Measurements from ENCODE around the gene TAGLN.

The TAGLN gene

GRCh38 chr11:117218133-117218915 is 19.2 kb downstream of the TAGLN start:
- no peak for DNase-seq (ENCODE audit: low read depth, low spot score)
- TF ChIP-seq, protein P1, sequence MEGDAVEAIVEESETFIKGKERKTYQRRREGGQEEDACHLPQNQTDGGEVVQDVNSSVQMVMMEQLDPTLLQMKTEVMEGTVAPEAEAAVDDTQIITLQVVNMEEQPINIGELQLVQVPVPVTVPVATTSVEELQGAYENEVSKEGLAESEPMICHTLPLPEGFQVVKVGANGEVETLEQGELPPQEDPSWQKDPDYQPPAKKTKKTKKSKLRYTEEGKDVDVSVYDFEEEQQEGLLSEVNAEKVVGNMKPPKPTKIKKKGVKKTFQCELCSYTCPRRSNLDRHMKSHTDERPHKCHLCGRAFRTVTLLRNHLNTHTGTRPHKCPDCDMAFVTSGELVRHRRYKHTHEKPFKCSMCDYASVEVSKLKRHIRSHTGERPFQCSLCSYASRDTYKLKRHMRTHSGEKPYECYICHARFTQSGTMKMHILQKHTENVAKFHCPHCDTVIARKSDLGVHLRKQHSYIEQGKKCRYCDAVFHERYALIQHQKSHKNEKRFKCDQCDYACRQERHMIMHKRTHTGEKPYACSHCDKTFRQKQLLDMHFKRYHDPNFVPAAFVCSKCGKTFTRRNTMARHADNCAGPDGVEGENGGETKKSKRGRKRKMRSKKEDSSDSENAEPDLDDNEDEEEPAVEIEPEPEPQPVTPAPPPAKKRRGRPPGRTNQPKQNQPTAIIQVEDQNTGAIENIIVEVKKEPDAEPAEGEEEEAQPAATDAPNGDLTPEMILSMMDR (IDR thresholded peaks at IDR 0.05; ENCODE audit: low read depth, low read length): no peak
- no peak overlapping the region for H3K4me3 ChIP-seq (ENCODE audit: low read depth, low read length)
- in situ Hi-C loops (cut with HindIII; ENCODE audit: low sequenced_read_pairs): no loop called here

GRCh38 chr11:117219001-117219400 is 19.8 kb downstream of the TAGLN start:
- in situ Hi-C loops (cut with HindIII; ENCODE audit: low sequenced_read_pairs): no loop called here
- TF ChIP-seq, protein P1 (IDR thresholded peaks at IDR 0.05; ENCODE audit: low read depth, low read length): no peak
- no peak overlapping the region for H3K4me3 ChIP-seq (ENCODE audit: low read depth, low read length)
- DNase-seq (ENCODE audit: low read depth, low spot score): no peak

- no peak for DNase-seq (ENCODE audit: low read depth, low spot score)
- in situ Hi-C loops (cut with HindIII; ENCODE audit: low sequenced_read_pairs): no loop called here
- H3K4me3 ChIP-seq (ENCODE audit: low read depth, low read length): no peak overlapping the region
- TF ChIP-seq, protein P1 (IDR thresholded peaks at IDR 0.05; ENCODE audit: low read depth, low read length): no peak
Measured at GRCh38 chr11:117219455-117219854, 20.3 kb downstream of the TAGLN start.

DNA sequence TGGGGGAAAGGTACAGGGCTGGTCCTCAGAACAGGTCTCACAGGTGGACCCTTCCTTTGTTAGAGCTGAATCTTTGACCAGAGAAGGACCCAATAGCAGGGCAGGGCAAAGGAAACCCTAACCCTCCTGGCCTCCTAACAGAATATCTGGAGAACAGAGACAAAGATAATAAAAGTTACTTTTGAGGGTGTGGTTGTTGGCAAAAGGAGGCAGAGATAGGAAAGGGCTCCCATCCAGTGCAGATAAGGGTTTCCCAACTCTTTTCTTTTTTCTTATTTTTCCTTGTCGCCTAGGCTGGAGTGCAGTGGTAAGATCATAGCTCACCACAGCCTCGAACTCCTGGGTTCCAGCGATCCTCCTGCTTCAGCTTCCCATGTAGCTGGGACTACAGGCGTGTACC is 20.8 kb downstream of the TAGLN start:
- TF ChIP-seq, protein P1 (IDR thresholded peaks at IDR 0.05; ENCODE audit: low read depth, low read length): no peak
- H3K4me3 ChIP-seq (ENCODE audit: low read depth, low read length): no peak overlapping the region
- in situ Hi-C loops (cut with HindIII; ENCODE audit: low sequenced_read_pairs): no loop called here
- no peak for DNase-seq (ENCODE audit: low read depth, low spot score)

- TF ChIP-seq, protein P1 (IDR thresholded peaks at IDR 0.05; ENCODE audit: low read depth, low read length): no peak
- in situ Hi-C loops (cut with HindIII; ENCODE audit: low sequenced_read_pairs): no loop called here
- H3K4me3 ChIP-seq (ENCODE audit: low read depth, low read length): no peak overlapping the region
- no peak for DNase-seq (ENCODE audit: low read depth, low spot score)
Measured at GRCh38 chr11:117220568-117220967, 21.4 kb downstream of the TAGLN start.

DNA sequence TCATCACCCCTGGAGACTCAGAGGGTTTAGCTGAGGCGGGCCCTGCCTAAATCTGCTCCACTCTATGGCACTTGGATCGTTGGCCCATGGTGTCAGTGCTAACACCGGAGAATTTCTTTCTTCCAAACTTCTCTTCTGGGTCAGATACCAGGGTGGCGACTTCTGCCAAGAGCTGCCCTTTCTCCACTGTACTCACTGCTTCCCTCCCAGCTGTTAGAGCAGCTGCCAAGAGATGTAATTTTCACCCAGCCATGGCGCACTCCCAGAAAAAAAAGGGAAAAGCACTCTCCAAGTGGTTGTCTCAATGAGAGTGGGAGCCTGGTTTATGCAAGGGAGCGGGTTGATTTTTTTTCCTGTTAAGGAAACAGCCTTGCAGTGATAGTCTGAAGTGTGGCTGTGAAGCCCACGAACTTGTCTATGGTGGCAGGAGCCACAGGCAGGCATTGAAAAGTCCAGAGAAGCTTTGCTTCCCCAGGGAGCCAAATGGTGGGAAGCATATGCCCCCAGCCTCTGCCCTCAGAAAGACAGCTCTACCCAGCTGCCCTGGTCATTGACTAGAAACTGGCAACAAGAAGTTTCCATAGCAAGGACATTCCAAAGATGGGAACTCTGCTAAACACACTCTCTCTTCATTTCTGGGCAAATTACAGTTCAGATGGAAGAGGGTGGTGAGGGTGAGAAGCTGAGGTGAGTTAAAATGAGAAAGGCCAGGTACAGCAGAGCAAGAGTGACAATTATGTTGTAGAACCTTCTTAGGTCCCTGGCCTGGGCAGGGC is 22.0 kb downstream of the TAGLN start:
- no peak overlapping the region for H3K4me3 ChIP-seq (ENCODE audit: low read depth, low read length)
- TF ChIP-seq, protein P1 (IDR thresholded peaks at IDR 0.05; ENCODE audit: low read depth, low read length): no peak
- no peak for DNase-seq (ENCODE audit: low read depth, low spot score)
- in situ Hi-C loops (cut with HindIII; ENCODE audit: low sequenced_read_pairs): no loop called here
